Stimulated activated CD4-positive, alpha-beta T cell treated with anti-CD3 and anti-CD28 coated beads, Interleukin-4, amount 100 ng/mL, for 1 hour (primary cell): Measurements from ENCODE around the gene IVD.

Source experiments
- DNase-seq: peaks from one replicate; pipeline ENCODE4 v3.0.0-alpha.2; 2020

IVD gene

GRCh38 chr15:40463279-40463678 lies 57.7 kb downstream of the IVD start:
- DNase-seq: no peak

DNA sequence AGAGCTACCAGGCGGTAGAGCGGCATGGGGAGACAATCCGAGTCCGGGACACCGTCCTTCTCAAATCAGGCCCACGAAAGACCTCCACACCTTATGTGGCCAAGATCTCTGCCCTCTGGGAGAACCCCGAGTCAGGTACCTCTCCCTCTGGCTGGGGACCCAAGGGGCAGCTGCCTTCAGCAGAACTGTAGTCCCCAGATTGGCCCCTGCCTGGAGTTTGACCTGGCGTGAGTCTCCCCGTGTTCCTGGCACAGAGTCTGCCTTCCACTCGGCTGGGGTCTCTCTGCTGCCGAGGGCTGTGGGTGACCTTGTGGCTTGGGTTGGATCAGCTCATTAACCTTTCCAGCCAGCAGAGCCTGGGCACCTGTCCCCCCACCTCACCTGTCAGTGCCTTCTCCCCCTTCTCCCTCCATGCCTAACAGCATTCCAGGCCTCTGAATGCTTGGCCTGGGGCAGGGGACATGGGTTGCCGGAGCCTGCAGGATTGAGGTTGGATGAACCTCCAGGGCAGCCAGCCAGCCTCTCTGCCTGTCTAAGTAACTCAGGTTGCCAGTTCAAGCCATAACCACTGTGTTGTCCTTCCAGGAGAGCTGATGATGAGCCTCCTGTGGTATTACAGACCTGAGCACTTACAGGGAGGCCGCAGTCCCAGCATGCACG lies 58.4 kb downstream of the IVD start:
- DNase-seq: no peak

- DNase-seq: no peak
Observed at GRCh38 chr15:40464595-40465185, 59.1 kb downstream of the IVD start.

- DNase-seq: no peak
Observed at GRCh38 chr15:40465939-40466338, 60.3 kb downstream of the IVD start.

GRCh38 chr15:40466426-40467260 lies 61.0 kb downstream of the IVD start:
- no peak for DNase-seq

DNA sequence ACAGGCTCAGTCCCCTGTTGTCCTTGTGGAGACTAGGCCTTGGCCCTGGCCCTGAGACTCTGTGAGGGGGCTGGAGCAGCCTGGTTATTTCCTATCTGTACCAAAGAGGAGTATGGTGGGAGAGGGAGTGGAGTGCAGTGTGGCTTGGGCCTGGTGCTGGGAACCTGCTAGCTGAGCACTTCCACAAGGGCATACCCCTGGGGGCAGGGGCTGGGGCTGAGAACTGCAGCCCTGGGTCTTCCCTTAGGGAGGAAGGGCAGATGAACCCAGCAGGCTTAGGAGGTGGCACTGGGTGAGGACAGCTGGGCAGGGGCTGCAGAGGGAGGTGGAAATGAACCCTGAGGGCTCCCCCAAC lies 61.6 kb downstream of the IVD start:
- no peak for DNase-seq

GRCh38 chr15:40468898-40469331 lies 63.3 kb downstream of the IVD start:
- DNase-seq: no peak

DNA sequence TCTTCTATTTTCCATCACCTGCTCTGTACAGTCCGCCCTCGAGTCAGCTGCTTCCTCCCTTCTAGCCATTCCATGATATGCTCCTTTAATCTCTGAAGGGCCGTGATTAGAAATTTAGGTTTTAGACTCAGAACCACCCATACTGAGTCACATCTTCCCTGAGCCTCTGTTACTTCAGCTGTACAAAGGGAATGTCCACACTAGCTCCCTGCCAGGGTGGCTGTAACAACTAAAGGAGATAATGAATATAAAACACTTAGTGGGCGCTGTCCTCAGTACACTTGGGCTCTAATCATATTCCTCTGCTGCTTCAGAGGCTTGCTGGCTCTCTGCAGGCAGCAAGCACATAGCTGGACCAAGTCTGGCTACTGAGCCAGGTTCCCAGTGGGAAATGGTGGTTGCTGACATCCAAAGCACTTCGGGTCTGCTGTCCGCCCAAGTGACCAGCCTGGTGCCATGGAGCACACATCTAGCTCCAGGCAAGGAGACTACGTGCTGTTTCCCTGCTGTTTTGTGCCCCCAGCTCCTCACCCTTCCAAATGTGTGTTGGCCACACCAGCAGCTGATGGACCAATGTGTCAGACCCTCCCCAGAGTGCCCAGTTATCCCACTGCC lies 64.3 kb downstream of the IVD start:
- no peak for DNase-seq

- peak; percentile 62 for DNase-seq
Observed at GRCh38 chr15:40470423-40471104, 65.0 kb downstream of the IVD start, which contains the start of gene CHST14. TSS of gene CHST14 (plus strand) at chr15:40470984. CDS start at chr15:40471214, 230 bp downstream.
